ENCODE data around the gene CAPN3.

DNA sequence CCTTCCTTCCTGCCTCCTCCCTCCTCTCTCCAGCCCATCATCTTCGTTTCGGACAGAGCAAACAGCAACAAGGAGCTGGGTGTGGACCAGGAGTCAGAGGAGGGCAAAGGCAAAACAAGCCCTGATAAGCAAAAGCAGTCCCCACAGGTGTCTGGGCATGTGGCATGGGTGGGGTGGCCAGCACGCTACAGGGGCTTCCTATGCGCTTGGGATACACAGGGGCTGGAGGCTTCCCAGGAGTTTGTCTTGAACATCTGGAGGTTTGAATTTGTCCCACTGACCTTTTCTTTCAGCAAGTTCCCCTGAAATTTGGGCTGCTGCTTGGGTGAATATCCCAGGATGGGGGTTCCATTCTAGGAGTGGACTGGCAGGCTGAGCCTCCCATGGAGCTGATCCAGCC, 48.9 kb downstream of the CAPN3 start:
- TF ChIP-seq, protein P1, sequence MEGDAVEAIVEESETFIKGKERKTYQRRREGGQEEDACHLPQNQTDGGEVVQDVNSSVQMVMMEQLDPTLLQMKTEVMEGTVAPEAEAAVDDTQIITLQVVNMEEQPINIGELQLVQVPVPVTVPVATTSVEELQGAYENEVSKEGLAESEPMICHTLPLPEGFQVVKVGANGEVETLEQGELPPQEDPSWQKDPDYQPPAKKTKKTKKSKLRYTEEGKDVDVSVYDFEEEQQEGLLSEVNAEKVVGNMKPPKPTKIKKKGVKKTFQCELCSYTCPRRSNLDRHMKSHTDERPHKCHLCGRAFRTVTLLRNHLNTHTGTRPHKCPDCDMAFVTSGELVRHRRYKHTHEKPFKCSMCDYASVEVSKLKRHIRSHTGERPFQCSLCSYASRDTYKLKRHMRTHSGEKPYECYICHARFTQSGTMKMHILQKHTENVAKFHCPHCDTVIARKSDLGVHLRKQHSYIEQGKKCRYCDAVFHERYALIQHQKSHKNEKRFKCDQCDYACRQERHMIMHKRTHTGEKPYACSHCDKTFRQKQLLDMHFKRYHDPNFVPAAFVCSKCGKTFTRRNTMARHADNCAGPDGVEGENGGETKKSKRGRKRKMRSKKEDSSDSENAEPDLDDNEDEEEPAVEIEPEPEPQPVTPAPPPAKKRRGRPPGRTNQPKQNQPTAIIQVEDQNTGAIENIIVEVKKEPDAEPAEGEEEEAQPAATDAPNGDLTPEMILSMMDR (conservative IDR thresholded peaks at IDR 0.05; ENCODE audit: low read depth, low read length) = no peak
- no peak for TF ChIP-seq EZH2 (IDR thresholded peaks at IDR 0.05; ENCODE audit: borderline replicate concordance, low read depth, low read length, poor library complexity, severe bottlenecking)
